Brain microvascular endothelial cell (primary cell): ENCODE measurements around the gene C20orf144.
"Not testable (repeated sequence)": the region's sequence is repeated elsewhere in the genome, so short reads cannot be mapped to it uniquely, and the experiment has no call there.

ENCODE experiments used
- DNase-seq: peaks from one replicate; pipeline ENCODE4 v3.0.0-alpha.2; 2020
- H3K27ac ChIP-seq: fragments of 250-450 bp; sonication (Bioruptor Pico); 2 replicates; pipeline ENCODE4 v1.5.1; 2020; ENCODE audit warnings: mild to moderate bottlenecking, moderate library complexity
- H3K27me3 ChIP-seq: fragments of 250-450 bp; sonication (Bioruptor Pico); replicated peaks from 2 replicates; pipeline ENCODE4 v1.5.1; 2020; ENCODE audit warnings: mild to moderate bottlenecking
- H3K36me3 ChIP-seq: fragments of 250-450 bp; sonication (Bioruptor Pico); replicated peaks from 2 replicates; pipeline ENCODE4 v1.5.1; 2020; ENCODE audit warnings: mild to moderate bottlenecking
- H3K4me3 ChIP-seq: 2 replicates; pipeline ENCODE4 v1.5.1; 2011; ENCODE audit warnings: low read depth, mild to moderate bottlenecking, control low read depth, low read length, moderate library complexity
- in situ Hi-C: cut with HindIII; loops from 2 replicates; pipeline ENCODE4 v1.10.0; 2017; ENCODE audit warnings: low sequenced_read_pairs, low pct_ligation_motif_present
- TF ChIP-seq, protein P1 (sequence below): IDR thresholded peaks from 2 replicates; pipeline ENCODE4 v1.5.1; 2011; ENCODE audit warnings: low read depth, mild to moderate bottlenecking, moderate library complexity, low read length, control low read depth, inconsistent platforms; ENCODE audit errors: missing control alignments

Gene C20orf144

GRCh38 chr20:33627577-33628216 is 34.4 kb upstream of the C20orf144 start:
- Histone ChIP-seq H3K4me3 (no peak overlapping the region), H3K27ac (no peak overlapping the region), H3K27me3 (no peaks in the 10 kb centered on the region), H3K36me3 (peaks cover 11% of the 10 kb centered on the region)
- TF ChIP-seq, protein P1, sequence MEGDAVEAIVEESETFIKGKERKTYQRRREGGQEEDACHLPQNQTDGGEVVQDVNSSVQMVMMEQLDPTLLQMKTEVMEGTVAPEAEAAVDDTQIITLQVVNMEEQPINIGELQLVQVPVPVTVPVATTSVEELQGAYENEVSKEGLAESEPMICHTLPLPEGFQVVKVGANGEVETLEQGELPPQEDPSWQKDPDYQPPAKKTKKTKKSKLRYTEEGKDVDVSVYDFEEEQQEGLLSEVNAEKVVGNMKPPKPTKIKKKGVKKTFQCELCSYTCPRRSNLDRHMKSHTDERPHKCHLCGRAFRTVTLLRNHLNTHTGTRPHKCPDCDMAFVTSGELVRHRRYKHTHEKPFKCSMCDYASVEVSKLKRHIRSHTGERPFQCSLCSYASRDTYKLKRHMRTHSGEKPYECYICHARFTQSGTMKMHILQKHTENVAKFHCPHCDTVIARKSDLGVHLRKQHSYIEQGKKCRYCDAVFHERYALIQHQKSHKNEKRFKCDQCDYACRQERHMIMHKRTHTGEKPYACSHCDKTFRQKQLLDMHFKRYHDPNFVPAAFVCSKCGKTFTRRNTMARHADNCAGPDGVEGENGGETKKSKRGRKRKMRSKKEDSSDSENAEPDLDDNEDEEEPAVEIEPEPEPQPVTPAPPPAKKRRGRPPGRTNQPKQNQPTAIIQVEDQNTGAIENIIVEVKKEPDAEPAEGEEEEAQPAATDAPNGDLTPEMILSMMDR: no peak
- DNase-seq: no peak
- in situ Hi-C loops: no loop called here

DNA sequence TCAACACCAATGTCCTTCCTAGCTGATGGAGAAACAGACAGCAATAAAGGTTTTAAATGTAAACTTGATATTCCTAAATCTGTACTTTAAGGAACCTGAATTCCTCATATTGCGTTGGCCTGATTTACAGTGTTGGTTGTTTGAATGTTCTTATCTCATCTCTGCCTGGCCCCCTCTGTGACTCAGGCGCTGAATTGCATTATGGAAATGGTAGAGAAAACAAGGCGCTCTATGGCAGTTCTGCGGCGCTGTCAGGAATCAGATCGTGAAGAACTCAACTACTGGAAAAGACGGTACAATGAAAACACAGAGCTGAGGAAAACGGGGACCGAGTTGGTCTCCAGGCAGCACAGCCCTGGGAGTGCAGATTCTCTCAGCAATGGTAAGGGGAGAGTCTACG is 32.6 kb upstream of the C20orf144 start:
- peaks cover 11% of the 10 kb centered on the region for H3K36me3 ChIP-seq
- in situ Hi-C loops: no loop called here
- no peak for DNase-seq
- H3K27me3 ChIP-seq: no peaks in the 10 kb centered on the region
- H3K27ac ChIP-seq: no peak overlapping the region
- TF ChIP-seq, protein P1: no peak
- no peak overlapping the region for H3K4me3 ChIP-seq

DNA sequence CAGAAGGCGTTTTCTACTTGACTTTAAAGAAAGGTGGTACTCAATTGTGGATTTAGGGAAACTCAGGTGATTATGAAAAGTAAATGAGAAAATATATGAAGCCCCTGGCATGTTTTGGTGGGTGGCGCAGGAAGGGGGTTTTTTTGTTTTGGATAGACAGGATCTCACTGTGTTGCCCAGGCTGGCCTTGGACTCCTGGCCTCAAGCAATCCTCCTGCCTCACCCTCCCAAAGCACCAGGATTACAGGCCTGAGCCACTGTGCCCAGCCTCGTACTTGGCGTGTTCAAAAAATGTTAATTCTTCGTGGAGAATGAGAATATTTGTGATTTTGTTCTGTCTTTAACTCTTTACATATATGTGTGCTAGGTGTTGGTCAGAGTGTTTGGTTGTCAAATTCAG is 32.1 kb upstream of the C20orf144 start:
- no peak overlapping the region for H3K27ac ChIP-seq
- DNase-seq: no peak
- TF ChIP-seq, protein P1: no peak
- in situ Hi-C loops: no loop called here
- no peaks in the 10 kb centered on the region for H3K27me3 ChIP-seq
- H3K36me3 ChIP-seq: peaks cover 8% of the 10 kb centered on the region
- H3K4me3 ChIP-seq: no peak overlapping the region

DNA sequence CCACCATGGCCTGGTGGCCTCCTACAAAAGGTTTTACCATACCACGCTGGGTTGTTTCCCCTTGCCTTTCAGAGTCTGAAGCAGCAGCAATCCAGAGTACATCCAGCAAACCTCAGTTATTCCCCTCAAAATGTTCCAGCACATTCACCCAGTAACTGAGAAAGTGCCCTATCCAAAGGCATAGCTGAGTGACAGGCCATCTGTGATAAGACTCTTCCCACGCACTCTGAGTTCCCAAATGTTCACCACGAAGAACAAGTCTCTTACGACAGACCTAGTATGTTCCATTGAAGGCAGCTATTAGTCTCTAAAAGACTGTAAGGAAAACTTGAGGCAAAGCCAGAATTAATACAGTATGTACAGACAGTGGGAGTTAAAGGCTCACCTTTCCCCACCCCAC is 31.6 kb upstream of the C20orf144 start:
- in situ Hi-C loops: no loop called here
- peaks cover 8% of the 10 kb centered on the region for H3K36me3 ChIP-seq
- DNase-seq: no peak

DNA sequence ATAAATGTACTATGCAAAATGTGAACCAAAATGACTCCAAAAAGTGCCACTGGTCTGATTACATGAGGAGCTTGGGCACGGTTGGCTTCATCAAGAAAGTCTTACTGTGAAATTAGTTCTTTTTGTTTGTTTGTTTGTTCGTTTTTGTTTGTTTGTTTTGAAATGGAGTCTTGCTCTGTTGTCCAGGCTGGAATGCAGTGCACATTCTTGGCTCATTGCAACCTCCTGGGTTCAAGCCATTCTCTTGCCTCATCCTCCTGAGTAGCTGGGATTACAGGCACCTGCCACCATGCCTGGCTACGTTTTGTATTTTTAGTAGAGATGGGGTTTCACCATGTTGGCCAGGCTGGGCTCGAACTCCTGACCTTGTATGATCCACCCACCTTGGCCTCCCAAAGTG is 30.2 kb upstream of the C20orf144 start:
- H3K36me3 ChIP-seq: peaks cover 12% of the 10 kb centered on the region
- H3K4me3 ChIP-seq, DNase-seq, H3K27ac ChIP-seq, H3K27me3 ChIP-seq, in situ Hi-C loops: not testable (repeated sequence)

More for the DNA sequence above, 31.6 kb upstream of the C20orf144 start:
- H3K4me3 ChIP-seq: no peak overlapping the region
- H3K27me3 ChIP-seq: no peaks in the 10 kb centered on the region
- H3K27ac ChIP-seq: no peak overlapping the region
- TF ChIP-seq, protein P1: no peak

DNA sequence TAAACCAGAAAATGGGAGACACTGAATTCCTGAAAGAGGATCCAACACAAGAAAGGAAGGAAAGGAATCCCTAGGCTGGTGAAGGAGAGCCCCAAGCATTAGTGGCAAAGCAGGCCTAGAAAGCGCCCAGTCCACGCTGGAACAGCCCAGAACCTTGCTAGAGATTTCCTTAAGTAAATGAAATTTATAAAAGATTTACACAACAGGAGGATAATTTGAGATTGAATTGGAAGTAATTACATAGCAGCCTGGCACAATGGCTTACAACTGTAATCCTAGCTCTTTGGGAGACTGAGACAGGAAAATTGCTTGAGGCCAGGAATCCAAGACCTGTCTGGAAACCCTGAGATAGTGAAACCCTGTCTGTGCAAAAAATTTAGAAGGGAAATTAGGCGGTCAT is 26.8 kb upstream of the C20orf144 start:
- TF ChIP-seq, protein P1: no peak
- Histone ChIP-seq H3K4me3 (no peak overlapping the region), H3K36me3 (peaks cover 10% of the 10 kb centered on the region), H3K27ac (no peak overlapping the region), H3K27me3 (no peaks in the 10 kb centered on the region)
- in situ Hi-C loops: no loop called here
- DNase-seq: no peak
